ENCODE data around the gene CIAO2A.
A peak's percentile ranks its signal among the peaks of the same experiment; 100 is the strongest.
"Not testable (repeated sequence)": the region's sequence is repeated elsewhere in the genome, so short reads cannot be mapped to it uniquely, and the experiment has no call there.

The CIAO2A gene

DNA sequence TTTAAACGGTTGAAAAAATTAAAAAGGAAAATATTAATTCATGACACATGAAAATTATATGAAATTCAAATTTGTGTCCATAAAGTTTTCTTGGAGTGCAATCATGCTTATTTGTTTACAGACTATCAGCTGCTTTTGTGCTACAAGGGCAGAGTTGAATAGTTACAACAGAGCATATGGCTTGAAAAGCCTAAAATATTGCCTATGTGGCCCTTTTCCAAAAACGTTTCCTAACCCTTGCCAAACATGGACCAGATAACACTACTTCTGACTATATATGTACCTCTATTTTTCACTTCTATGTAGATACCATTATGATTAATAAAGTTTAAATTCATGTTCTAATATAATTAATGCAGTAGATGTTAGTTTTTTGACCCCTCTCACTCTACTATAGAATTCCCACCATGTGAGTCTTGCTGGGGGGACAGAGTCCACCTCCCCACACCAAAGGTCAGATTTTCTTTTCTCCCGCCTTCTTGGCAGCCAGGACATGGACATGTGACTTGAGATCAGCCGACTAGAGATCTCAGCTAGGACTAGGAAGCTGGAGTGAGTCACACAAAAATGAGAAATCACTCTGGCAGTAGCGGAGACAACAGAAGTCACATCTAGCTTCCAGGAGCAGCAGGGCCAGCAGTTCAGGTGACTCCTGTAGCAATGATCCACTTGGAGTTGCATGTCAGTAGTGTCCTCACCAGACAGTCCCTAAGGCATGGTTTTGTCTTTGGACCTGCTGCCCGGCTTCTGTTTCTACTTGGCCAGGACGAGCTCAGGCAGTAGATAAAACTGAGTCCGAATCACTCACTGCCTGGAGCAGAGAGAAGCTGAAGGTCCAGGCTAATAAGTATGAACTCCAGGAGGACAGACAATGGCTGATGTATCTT lies 22.4 kb downstream of the CIAO2A start:
- TF ChIP-seq, protein P1, sequence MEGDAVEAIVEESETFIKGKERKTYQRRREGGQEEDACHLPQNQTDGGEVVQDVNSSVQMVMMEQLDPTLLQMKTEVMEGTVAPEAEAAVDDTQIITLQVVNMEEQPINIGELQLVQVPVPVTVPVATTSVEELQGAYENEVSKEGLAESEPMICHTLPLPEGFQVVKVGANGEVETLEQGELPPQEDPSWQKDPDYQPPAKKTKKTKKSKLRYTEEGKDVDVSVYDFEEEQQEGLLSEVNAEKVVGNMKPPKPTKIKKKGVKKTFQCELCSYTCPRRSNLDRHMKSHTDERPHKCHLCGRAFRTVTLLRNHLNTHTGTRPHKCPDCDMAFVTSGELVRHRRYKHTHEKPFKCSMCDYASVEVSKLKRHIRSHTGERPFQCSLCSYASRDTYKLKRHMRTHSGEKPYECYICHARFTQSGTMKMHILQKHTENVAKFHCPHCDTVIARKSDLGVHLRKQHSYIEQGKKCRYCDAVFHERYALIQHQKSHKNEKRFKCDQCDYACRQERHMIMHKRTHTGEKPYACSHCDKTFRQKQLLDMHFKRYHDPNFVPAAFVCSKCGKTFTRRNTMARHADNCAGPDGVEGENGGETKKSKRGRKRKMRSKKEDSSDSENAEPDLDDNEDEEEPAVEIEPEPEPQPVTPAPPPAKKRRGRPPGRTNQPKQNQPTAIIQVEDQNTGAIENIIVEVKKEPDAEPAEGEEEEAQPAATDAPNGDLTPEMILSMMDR (conservative IDR thresholded peaks at IDR 0.05; ENCODE audit: low read depth, low read length) = no peak
- peak; percentile 73 for DNase-seq (ENCODE audit: low read depth)
- no peak overlapping the region for H3K4me3 ChIP-seq (ENCODE audit: low read length)

DNA sequence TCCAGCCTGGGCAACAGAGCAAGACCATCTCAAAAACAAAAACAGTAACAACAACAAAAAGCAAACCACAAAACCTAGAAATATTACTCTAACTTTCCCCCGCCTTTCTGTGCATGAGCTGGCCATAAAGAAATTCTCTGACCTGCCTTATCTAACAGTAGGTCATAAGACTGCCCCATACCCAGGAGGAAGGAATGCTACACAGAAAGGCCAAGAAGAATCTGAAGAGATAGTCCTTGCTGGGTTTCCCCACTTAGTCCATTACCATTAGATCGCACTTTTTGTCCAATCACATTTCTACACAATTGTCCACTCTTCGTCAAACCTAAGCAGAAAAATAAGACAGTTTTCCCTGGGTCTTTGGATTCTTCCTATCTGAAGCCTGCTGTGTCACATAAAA lies 23.5 kb downstream of the CIAO2A start:
- TF ChIP-seq, protein P1 (conservative IDR thresholded peaks at IDR 0.05; ENCODE audit: low read depth, low read length) = no peak
- H3K4me3 ChIP-seq (ENCODE audit: low read length) = no peak overlapping the region
- no peak for DNase-seq (ENCODE audit: low read depth)

DNA sequence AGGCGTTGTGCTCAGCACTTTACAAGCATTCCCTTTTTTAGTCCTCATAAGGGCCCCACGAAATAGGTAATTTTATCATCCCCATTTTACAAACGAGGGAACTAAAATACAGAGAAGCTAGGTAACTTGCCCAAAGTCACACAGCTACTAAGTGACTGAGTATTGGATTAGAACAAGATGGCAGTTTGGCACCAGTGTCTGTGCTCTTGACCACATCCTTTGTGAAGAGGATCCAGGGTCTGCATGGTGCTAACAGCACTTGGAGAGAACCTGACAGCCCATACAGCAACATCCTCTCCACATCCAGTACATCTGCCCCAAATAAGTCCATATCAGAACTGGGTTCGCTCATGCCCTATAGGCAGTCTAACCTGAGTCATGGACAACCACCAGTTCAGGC lies 25.5 kb downstream of the CIAO2A start:
- DNase-seq (ENCODE audit: low read depth) = no peak
- TF ChIP-seq, protein P1 (conservative IDR thresholded peaks at IDR 0.05; ENCODE audit: low read depth, low read length) = no peak
- H3K4me3 ChIP-seq (ENCODE audit: low read length) = no peak overlapping the region

DNA sequence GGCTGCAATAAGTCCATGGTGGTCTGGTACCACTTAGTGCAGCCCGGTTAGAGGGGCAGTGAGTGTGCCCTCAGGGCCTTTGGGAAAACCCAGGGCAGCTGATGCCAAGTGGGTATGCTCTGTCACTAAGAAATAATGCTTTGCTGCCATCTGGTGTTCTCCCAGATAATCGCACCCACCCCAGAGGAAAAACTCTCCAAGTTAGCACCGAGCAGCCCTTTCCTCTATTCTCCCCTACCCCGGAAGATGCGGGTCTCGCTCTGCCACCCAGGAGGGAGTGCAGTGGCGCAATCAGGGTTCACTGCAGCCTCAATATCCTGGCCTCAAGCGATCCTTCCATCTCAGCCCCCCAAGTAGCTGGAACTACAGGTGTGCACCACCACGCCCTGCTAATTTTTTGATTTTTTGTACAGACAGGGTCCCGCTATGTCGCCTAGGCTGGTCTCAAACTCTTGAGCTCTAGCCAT lies 26.0 kb downstream of the CIAO2A start:
- DNase-seq (ENCODE audit: low read depth) = no peak
- H3K4me3 ChIP-seq (ENCODE audit: low read length) = no peak overlapping the region
- TF ChIP-seq, protein P1 (conservative IDR thresholded peaks at IDR 0.05; ENCODE audit: low read depth, low read length) = peak; percentile 83

DNA sequence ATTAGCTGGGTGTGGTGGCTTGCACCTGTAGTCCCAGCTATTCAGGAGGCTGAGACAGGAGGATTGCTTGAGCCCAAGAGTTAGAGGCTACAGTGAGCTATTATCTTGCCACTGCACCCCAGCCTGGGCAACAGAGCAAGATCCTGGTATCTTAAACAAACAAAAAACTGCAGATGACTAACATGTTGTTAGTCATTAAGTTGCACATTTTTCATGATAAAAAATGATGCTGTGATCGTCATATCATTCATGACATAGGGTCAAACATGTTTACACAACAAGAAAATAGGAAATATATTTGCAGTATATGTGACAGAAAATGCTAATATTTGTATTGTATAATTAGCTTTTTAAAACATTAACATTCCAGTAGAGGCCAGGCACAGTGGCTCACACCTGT lies 27.2 kb downstream of the CIAO2A start:
- DNase-seq (ENCODE audit: low read depth) = no peak
- TF ChIP-seq, protein P1 (conservative IDR thresholded peaks at IDR 0.05; ENCODE audit: low read depth, low read length) = no peak
- no peak overlapping the region for H3K4me3 ChIP-seq (ENCODE audit: low read length)

DNA sequence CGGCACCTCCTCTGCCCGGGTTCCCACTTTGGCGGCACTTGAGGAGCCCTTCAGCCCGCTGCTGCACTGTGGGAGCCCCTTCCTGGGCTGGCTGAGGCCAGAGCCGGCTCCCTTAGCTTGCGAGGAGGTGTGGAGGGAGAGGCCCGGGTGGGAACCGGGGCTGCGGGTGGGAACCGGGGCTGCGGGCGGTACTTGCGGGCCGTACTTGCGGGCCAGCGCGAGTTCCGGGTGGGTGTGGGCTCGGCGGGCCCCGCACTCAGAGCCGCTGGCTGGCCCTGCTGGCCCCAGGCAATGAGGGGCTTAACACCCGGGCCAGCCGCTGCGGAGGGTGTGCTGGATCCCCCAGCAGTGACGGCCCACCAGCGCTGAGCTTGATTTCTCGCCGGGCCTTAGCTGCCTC lies 32.9 kb downstream of the CIAO2A start:
- DNase-seq (ENCODE audit: low read depth) = no peak
- no peak overlapping the region for H3K4me3 ChIP-seq (ENCODE audit: low read length)
- TF ChIP-seq, protein P1 (conservative IDR thresholded peaks at IDR 0.05; ENCODE audit: low read depth, low read length) = no peak

DNA sequence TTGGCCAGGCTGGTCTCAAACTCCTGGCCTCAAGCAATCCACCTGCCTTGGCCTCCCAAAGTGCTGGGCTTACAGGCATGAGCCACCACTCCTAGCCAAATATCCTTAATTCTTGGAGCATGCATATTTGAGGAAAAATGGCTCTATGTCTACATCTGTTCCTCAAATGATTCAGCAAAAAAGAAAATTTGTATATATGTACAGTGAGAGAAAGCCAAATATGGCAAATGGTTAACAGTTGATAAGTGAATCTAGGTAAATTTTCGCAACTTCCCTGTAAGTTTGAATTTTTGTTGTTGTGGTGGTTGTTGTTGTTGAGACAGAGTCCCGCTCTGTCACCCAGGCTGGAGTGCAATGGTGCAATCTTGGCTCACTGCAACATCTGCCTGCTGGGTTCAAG lies 34.5 kb downstream of the CIAO2A start:
- H3K4me3 ChIP-seq (ENCODE audit: low read length); DNase-seq (ENCODE audit: low read depth): not testable (repeated sequence)

All from retinal pigment epithelial cell (primary cell).